Measurements from ENCODE around the gene KIF19. TPM values are rescaled to one million over a fixed set of nuclear protein-coding genes. Genes with fewer than 3 reads are reported as not detected.

The KIF19 gene
- total and polyA plus RNA-seq, 12 donors = 0.07 to 1.5 (median 0.27) TPM

DNA sequence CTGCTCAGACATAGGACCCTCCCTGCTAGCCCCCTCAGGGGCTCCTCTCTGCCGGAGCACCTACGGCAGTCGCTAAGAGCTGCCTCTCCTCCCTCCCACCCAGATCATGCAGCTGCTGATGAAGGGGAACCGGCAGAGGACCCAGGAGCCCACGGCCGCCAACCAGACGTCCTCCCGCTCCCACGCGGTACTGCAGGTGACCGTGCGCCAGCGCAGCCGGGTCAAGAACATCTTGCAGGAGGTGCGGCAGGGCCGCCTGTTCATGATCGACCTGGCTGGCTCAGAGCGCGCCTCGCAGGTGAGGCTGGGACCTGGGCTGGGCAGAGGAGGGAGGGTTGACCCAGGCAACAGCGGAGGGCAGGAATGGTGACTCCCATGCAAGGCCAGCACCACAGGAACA is 18.6 kb downstream of the KIF19 start:
- peaks cover 0 to 22% (median 0%) of the 10 kb centered on the region in 7 donors for H3K27me3 ChIP-seq

DNA sequence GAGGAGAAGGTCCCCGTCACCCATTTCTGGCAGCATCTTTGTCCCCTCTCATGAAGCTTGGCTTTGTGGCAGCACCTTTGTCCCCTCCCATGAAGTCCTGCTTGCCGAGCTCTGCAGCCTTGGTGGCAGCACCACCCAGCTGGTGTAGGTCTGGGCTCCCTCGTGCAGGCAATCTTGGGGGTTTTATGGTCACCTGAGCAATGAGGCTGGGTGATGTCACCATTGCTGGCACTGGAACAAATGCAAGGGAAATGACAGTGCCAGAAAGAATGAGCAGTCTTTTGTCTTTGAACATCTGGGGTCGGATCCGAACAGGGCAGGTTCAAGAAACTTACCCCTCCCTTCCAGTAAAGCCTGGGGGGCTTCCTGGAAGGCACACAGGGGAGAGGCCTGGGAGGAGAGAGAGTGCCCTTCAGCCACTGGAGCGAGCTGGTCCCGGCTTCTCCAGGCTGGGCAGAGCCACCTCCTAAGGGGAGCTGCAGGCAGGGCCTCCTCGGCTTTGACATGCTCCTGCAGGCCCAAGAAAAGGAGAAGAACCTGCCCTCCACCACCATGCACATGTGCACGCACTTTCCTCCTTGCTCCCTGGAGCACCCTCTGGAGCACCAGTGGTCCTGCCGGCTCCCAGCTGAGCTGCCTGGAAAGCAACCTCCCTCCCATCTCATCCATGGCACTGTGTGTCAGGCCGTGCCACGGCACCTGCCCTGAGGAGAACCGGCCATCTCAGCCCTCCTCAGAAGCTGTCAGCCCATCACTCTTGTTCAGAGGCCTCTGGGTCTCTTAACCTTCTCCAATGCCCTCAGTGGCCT is 19.6 kb downstream of the KIF19 start:
- Histone ChIP-seq H3K4me1 (no peaks in the 10 kb centered on the region), H3K4me3 (no peak overlapping the region), H3K27me3 (peaks cover 0 to 32% (median 8%) of the 10 kb centered on the region in 7 donors), H3K36me3 (no peaks in the 10 kb centered on the region), H3K27ac (no peak overlapping the region), H3K9me3 (no peaks in the 10 kb centered on the region)
- intact Hi-C loops (cut with DNase I) = no loop called here
- 78 to 80% methylated on average over 13 of the region's 13 CpGs for WGBS, 2 donors
- no peak for ATAC-seq
- no peak for DNase-seq
- TF ChIP-seq, protein P1, sequence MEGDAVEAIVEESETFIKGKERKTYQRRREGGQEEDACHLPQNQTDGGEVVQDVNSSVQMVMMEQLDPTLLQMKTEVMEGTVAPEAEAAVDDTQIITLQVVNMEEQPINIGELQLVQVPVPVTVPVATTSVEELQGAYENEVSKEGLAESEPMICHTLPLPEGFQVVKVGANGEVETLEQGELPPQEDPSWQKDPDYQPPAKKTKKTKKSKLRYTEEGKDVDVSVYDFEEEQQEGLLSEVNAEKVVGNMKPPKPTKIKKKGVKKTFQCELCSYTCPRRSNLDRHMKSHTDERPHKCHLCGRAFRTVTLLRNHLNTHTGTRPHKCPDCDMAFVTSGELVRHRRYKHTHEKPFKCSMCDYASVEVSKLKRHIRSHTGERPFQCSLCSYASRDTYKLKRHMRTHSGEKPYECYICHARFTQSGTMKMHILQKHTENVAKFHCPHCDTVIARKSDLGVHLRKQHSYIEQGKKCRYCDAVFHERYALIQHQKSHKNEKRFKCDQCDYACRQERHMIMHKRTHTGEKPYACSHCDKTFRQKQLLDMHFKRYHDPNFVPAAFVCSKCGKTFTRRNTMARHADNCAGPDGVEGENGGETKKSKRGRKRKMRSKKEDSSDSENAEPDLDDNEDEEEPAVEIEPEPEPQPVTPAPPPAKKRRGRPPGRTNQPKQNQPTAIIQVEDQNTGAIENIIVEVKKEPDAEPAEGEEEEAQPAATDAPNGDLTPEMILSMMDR (IDR thresholded peaks at IDR 0.05) = no peak

More for the DNA sequence above, 18.6 kb downstream of the KIF19 start:
- intact Hi-C loops (cut with DNase I) = no loop called here
- 83 to 84% methylated on average over 21 of the region's 21 CpGs for WGBS, 2 donors
- Histone ChIP-seq H3K36me3 (no peaks in the 10 kb centered on the region), H3K4me3 (no peak overlapping the region), H3K4me1 (no peaks in the 10 kb centered on the region), H3K27ac (no peak overlapping the region), H3K9me3 (no peaks in the 10 kb centered on the region)
- DNase-seq (no peak), ATAC-seq (no peak)
- TF ChIP-seq, protein P1 (IDR thresholded peaks at IDR 0.05) = no peak

DNA sequence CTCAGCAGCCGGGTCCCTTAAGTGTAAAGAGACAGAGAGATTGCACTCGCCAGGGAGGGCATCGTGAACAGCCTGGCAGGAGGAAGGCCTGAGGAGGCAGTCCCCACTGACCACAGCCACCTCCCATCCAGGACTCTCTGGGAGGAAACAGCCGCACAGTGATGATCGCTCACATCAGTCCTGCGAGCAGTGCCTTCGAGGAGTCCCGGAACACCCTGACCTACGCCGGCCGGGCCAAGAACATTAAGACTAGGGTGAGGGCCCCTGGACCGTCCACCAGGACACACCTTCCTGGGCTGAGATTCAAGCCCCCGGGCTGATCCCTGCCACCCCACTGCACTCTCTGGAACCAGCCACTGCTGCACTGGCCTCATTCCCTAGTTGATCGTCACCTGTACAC is 21.6 kb downstream of the KIF19 start:
- H3K36me3 ChIP-seq = no peaks in the 10 kb centered on the region
- 70 to 78% methylated on average over 14 of the region's 14 CpGs for WGBS, 2 donors
- DNase-seq (no peak), ATAC-seq (no peak)
- H3K4me3 ChIP-seq = no peak overlapping the region
- no peak overlapping the region for H3K27ac ChIP-seq
- no peaks in the 10 kb centered on the region for H3K4me1 ChIP-seq
- peaks cover 0 to 51% (median 28%) of the 10 kb centered on the region in 7 donors for H3K27me3 ChIP-seq
- no peaks in the 10 kb centered on the region for H3K9me3 ChIP-seq
- TF ChIP-seq, protein P1 (IDR thresholded peaks at IDR 0.05) = no peak
- intact Hi-C loops (cut with DNase I) = no loop called here

DNA sequence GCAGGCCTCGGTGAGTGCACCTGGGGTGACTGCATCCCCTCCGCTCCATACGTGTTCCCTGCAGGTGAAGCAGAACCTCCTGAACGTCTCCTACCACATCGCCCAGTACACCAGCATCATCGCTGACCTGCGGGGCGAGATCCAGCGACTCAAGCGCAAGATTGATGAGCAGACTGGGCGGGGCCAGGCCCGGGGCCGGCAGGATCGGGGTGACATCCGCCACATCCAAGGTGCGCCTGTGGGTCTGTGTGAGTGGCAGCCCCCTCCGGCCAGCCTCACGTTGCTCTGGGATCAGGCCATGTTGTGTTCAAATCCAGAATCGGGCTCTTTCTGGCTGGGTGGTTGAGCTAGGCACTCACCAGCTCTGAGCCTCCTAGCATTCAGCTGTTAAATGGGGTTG is 23.1 kb downstream of the KIF19 start:
- DNase-seq = no peak
- WGBS, 2 donors = 75 to 76% methylated on average over 19 of the region's 19 CpGs

More for the DNA sequence above, 23.1 kb downstream of the KIF19 start:
- ATAC-seq = no peak
- Histone ChIP-seq H3K27ac (no peak overlapping the region), H3K36me3 (no peaks in the 10 kb centered on the region), H3K27me3 (peaks cover 3 to 61% (median 42%) of the 10 kb centered on the region in 7 donors), H3K4me3 (no peak overlapping the region), H3K4me1 (peaks cover 0 to 3% (median 0%) of the 10 kb centered on the region in 9 donors), H3K9me3 (no peaks in the 10 kb centered on the region)
- intact Hi-C loops (cut with DNase I) = no loop called here
- TF ChIP-seq, protein P1 (IDR thresholded peaks at IDR 0.05) = no peak
